SU-DHL-6 (cell line): Measurements from ENCODE around the gene GEMIN5.

Experiments
- H2AFZ ChIP-seq: fragments of 200-600 bp; sonication (generic); 2 replicates; pipeline ENCODE4 v1.6.1; 2014; ENCODE audit warnings: low read depth, mild to moderate bottlenecking, moderate library complexity, mixed read lengths, antibody characterized with exemption, low read length; ENCODE audit not compliant: severe bottlenecking
- H3F3A ChIP-seq: fragments of 200-600 bp; shearing (Covaris generic); 2 replicates; pipeline ENCODE4 v1.6.0; 2016; ENCODE audit warnings: antibody characterized with exemption, mild to moderate bottlenecking; ENCODE audit not compliant: insufficient read depth
- H3K27ac ChIP-seq: fragments of 200-600 bp; sonication (generic); 2 replicates; pipeline ENCODE4 v1.5.1; 2016; ENCODE audit warnings: low read depth, mild to moderate bottlenecking, low read length, moderate library complexity, mixed read lengths
- H3K27me3 ChIP-seq: fragments of 200-600 bp; sonication (generic), shearing (Covaris generic); 2 replicates; pipeline ENCODE4 v1.6.0; 2014; ENCODE audit warnings: mild to moderate bottlenecking, low read length
- H3K36me3 ChIP-seq: fragments of 200-600 bp; sonication (generic); 2 replicates; pipeline ENCODE4 v1.6.1; 2014; ENCODE audit warnings: mild to moderate bottlenecking, low read length, mixed read lengths
- H3K4me2 ChIP-seq: fragments of 300-600, 200-600 bp; shearing (Covaris generic), sonication (generic); 2 replicates; pipeline ENCODE4 v1.6.0; 2014; ENCODE audit warnings: low read length, low read depth, mild to moderate bottlenecking; ENCODE audit not compliant: poor library complexity, severe bottlenecking
- H3K4me3 ChIP-seq: fragments of 200-600 bp; sonication (generic); 2 replicates; pipeline ENCODE4 v1.5.1; 2014; ENCODE audit warnings: antibody characterized with exemption, low read length, mild to moderate bottlenecking, mixed read lengths; ENCODE audit not compliant: insufficient read depth, poor library complexity, severe bottlenecking
- H3K79me2 ChIP-seq: fragments of 200-600 bp; sonication (generic); 2 replicates; pipeline ENCODE4 v1.6.1; 2014; ENCODE audit warnings: mild to moderate bottlenecking, low read length, moderate library complexity; ENCODE audit not compliant: insufficient read depth
- H3K9ac ChIP-seq: fragments of 200-600 bp; sonication (generic); 2 replicates; pipeline ENCODE4 v1.7.0; 2014; ENCODE audit warnings: mild to moderate bottlenecking, low read length
- H3K9me2 ChIP-seq: fragments of 200-600 bp; sonication (generic); replicated peaks from 2 replicates; pipeline ENCODE4 v1.6.1; 2014; ENCODE audit warnings: low read length; ENCODE audit not compliant: insufficient read depth
- H3K9me3 ChIP-seq: fragments of 200-600 bp; sonication (generic); 2 replicates; pipeline ENCODE4 v1.6.1; 2014; ENCODE audit warnings: low read length, mixed read lengths; ENCODE audit not compliant: insufficient read depth
- H4K20me1 ChIP-seq: fragments of 200-600 bp; sonication (generic); 2 replicates; pipeline ENCODE4 v1.6.1; 2014; ENCODE audit warnings: low read depth, mild to moderate bottlenecking, antibody characterized with exemption, low read length, moderate library complexity, mixed read lengths
- EZH2phosphoT487 ChIP-seq: fragments of 200-600 bp; sonication (generic), shearing (Covaris generic); conservative IDR thresholded peaks from 2 replicates; pipeline ENCODE4 v1.6.1; 2018; ENCODE audit warnings: mild to moderate bottlenecking, antibody characterized with exemption, low read length, moderate library complexity, mixed read lengths
- TF ChIP-seq, protein P1 (sequence below): fragments of 200-600 bp; sonication (generic); IDR thresholded peaks from one replicate; pipeline ENCODE4 v1.5.1; 2017; ENCODE audit warnings: antibody characterized with exemption, mild to moderate bottlenecking, low read length, moderate library complexity; ENCODE audit not compliant: insufficient read depth, poor library complexity, severe bottlenecking

Gene GEMIN5

DNA sequence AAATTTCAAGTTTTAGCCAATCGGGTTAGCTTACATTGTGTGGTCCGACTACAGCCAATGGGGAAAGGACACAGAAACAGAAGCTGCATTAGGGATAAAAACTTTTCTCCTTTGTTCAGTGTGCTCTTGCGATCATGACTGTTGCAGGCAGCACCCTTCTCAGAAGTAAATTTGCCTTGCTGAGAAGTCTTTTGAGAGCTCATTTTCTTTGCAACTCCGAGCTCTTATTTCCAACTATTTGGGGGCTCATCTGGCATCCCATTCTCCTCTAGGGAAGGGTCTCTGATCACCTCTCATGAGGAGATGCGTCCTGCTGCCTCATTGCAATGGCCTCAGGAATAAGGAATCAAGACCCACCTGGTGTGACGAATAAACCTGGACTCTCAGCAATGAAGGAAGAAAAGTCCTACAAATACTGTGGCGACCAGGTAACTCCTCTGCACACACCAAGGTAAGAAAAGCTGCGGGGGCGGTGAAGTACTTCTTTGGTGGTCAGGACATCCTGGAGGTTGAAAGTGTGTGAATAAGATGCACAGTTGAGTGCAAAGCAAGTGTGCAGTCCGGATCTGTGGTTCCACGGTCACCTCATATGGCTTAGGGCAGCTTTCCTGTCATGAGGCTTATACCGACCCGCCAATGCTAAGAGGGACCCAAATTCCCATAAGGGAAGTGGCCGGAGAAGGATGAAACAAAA, 59.2 kb downstream of the GEMIN5 start:
- Histone ChIP-seq H2AFZ (no peak overlapping the region), H3K9me2 (no peaks in the 10 kb centered on the region), H3K27ac (no peak overlapping the region), H3K4me2 (no peak overlapping the region), H3K27me3 (no peaks in the 10 kb centered on the region), H3K36me3 (peaks cover 23% of the 10 kb centered on the region), H3K4me3 (no peak overlapping the region), H4K20me1 (no peaks in the 10 kb centered on the region), H3K9me3 (peaks cover 12% of the 10 kb centered on the region; the same call in 1 of the 2 replicates), H3K9ac (no peak overlapping the region), H3F3A (no peaks in the 10 kb centered on the region; the same call in 1 of the 2 replicates), H3K79me2 (no peaks in the 10 kb centered on the region)
- TF ChIP-seq, protein P1, sequence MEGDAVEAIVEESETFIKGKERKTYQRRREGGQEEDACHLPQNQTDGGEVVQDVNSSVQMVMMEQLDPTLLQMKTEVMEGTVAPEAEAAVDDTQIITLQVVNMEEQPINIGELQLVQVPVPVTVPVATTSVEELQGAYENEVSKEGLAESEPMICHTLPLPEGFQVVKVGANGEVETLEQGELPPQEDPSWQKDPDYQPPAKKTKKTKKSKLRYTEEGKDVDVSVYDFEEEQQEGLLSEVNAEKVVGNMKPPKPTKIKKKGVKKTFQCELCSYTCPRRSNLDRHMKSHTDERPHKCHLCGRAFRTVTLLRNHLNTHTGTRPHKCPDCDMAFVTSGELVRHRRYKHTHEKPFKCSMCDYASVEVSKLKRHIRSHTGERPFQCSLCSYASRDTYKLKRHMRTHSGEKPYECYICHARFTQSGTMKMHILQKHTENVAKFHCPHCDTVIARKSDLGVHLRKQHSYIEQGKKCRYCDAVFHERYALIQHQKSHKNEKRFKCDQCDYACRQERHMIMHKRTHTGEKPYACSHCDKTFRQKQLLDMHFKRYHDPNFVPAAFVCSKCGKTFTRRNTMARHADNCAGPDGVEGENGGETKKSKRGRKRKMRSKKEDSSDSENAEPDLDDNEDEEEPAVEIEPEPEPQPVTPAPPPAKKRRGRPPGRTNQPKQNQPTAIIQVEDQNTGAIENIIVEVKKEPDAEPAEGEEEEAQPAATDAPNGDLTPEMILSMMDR = no peak
- no peak for TF ChIP-seq EZH2phosphoT487

DNA sequence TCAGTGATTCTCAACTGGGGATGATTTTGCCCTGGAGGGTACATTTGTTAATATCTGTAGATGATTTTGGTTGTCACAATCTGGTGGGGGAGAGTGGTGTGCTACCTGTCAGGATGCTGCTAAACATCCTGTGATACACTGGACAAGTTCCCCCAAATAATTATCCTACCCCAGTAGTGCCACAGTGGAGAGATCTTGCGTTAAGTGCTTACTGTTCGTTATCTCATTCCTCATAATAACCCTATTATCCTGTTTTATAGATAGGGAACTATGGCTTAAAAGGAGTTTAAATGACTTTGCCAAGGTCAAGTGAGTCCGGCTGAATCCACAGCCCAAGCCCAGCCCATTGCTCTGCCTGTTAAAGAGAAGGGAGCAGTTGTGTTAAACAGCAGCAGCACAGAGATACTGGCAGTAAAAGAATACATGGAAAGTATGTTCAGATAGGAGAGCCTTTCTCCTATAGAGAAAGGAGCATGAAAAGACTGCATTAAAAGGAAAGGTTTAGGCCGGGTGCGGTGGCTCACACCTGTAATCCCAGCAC, 64.2 kb downstream of the GEMIN5 start:
- H3K27ac ChIP-seq = no peak overlapping the region
- H2AFZ ChIP-seq = no peak overlapping the region
- H3K36me3 ChIP-seq = peaks cover 36% of the 10 kb centered on the region
- TF ChIP-seq, protein P1 = no peak
- TF ChIP-seq EZH2phosphoT487 = no peak
- no peak overlapping the region for H3K9ac ChIP-seq
- no peak overlapping the region for H3K4me2 ChIP-seq
- no peaks in the 10 kb centered on the region for H3F3A ChIP-seq
- no peak overlapping the region for H3K4me3 ChIP-seq
- H3K9me3 ChIP-seq = peaks cover 6% of the 10 kb centered on the region; the same call in 1 of the 2 replicates
- H3K27me3 ChIP-seq = no peaks in the 10 kb centered on the region
- H4K20me1 ChIP-seq = no peaks in the 10 kb centered on the region
- no peaks in the 10 kb centered on the region for H3K79me2 ChIP-seq
- H3K9me2 ChIP-seq = no peaks in the 10 kb centered on the region

DNA sequence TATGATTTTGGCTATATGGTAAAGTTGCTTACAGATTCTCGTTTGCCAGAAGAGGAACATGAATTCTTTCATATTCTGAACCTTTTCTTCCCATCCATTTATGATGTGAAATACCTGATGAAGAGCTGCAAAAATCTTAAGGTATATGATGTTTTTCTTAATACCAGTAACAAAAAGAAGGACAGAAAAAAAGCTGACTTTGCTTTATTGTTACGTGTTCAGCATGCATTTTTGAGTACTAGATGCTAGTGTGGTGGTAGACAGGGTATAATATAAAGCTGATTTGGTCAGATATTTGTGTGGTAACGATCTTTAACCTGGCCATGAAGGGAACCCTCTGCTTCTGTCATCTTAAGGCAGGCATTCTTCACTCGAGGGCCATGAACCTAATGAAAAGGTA, 66.3 kb downstream of the GEMIN5 start:
- Histone ChIP-seq H3K9me3 (no peaks in the 10 kb centered on the region), H3K9ac (no peak overlapping the region), H3K79me2 (no peaks in the 10 kb centered on the region; the same call in 1 of the 2 replicates), H3K27me3 (no peaks in the 10 kb centered on the region), H3K4me3 (no peak overlapping the region), H2AFZ (no peak overlapping the region), H4K20me1 (no peaks in the 10 kb centered on the region), H3K9me2 (no peaks in the 10 kb centered on the region), H3K4me2 (no peak overlapping the region), H3K27ac (no peak overlapping the region), H3K36me3 (peaks cover 41% of the 10 kb centered on the region), H3F3A (peaks cover 3% of the 10 kb centered on the region; the same call in 1 of the 2 replicates)
- TF ChIP-seq EZH2phosphoT487 = no peak
- TF ChIP-seq, protein P1 = no peak
